ENCODE measurements around the gene ALKBH6. TPM values are rescaled to one million over a fixed set of nuclear protein-coding genes. Genes with fewer than 3 reads are reported as not detected.

ALKBH6 gene
- polyA plus RNA-seq, 1 donor (not counting 4 experiments of a cell fraction or from before 2014, with no cell fraction given), result 36.7 TPM

GRCh38 chr19:35987571-35987896, 26.5 kb downstream of the ALKBH6 start:
- H3K4me2 ChIP-seq (ENCODE audit: control insufficient read depth, extremely low read depth, insufficient read depth, low read depth, low read length), result no peak overlapping the region
- FAIRE-seq, result no peak

DNA sequence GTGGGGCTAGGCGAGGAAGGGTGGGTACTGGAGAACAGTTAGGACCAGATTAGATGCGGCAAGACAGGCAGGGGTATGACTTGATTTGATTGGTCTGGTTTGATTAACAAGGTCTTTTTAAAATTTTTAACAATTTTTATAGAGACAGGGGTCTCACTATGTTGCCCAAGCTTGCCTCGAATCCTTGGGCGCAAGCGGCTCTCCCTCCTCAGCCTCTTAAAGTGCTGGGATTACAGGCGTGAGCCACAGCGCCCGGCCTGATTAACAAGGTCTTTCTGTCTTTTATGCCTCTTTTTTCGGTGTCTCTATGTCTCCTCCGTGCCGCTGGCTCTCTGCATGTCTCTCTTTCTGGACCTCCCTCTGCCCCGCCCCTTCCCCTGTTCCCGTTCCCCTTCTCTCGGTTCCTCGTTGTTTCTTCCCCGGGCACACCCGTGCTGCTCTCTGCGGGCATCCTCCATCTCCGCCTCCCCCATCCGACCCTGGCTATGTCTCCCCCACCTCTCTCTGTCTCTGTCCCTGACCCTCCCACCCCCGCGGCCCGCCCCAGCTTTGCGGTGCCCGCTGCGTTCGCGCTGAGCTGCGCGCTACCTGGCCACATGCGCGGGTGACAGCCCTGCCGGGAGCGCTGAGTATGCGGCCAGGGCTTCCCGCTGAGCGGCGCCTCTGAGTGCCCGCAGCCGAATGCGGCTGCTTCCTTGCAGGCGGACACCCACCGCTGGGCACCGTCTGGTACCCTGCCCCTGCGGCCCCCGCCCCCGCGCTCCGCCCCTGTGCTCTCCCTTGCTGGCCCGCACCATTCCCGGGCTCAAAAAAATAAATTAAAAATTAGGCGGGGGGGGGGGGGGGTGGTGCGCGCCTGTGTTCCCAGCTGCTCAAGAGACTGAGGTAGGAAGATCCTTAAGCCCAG, 27.1 kb downstream of the ALKBH6 start:
- Histone ChIP-seq H3K9me3 (ENCODE audit: control insufficient read depth, low read depth, low read length) (no peaks in the 10 kb centered on the region), H3K4me3 (ENCODE audit: control insufficient read depth in 2 of 3, extremely low read depth in 1 of 3, insufficient read depth in 2 of 3, low read depth in 1 of 3, low read length in 3 of 3) (peak overlapping the region in 1 of 3 experiments; percentile 26), H3K9me1 (ENCODE audit: control insufficient read depth, extremely low read depth, insufficient read depth, low read length) (no peaks in the 10 kb centered on the region), H3K9ac (ENCODE audit: control insufficient read depth, extremely low read depth, insufficient read depth, low read length) (no peak overlapping the region), H3K27ac (ENCODE audit: control insufficient read depth, insufficient read depth, low read length) (no peak overlapping the region), H3K27me3 (ENCODE audit: control insufficient read depth, extremely low read depth, insufficient read depth, low read length) (peaks cover 8% of the 10 kb centered on the region), H3K4me1 (ENCODE audit: control insufficient read depth, extremely low read depth, insufficient read depth, low read length) (no peaks in the 10 kb centered on the region), H3K79me2 (ENCODE audit: control insufficient read depth, insufficient read depth, low read length) (no peaks in the 10 kb centered on the region), H3K36me3 (ENCODE audit: control insufficient read depth in 2 of 2, extremely low read depth in 1 of 2, insufficient read depth in 2 of 2, low read length in 2 of 2) (no peaks in the 10 kb centered on the region), H2AFZ (ENCODE audit: control insufficient read depth, low read length) (no peak overlapping the region), H3K4me2 (ENCODE audit: control insufficient read depth, extremely low read depth, insufficient read depth, low read depth, low read length) (peak overlapping the region; percentile 25), H4K20me1 (ENCODE audit: control insufficient read depth, extremely low read depth, insufficient read depth, low read length) (no peaks in the 10 kb centered on the region)
- DNase-seq (ENCODE audit: low read depth, low spot score) (no peak), FAIRE-seq (no peak)
- peak; percentile 61 for TF ChIP-seq EZH2 (IDR thresholded peaks at IDR 0.05; ENCODE audit: low read length)
- TF ChIP-seq, protein P1, sequence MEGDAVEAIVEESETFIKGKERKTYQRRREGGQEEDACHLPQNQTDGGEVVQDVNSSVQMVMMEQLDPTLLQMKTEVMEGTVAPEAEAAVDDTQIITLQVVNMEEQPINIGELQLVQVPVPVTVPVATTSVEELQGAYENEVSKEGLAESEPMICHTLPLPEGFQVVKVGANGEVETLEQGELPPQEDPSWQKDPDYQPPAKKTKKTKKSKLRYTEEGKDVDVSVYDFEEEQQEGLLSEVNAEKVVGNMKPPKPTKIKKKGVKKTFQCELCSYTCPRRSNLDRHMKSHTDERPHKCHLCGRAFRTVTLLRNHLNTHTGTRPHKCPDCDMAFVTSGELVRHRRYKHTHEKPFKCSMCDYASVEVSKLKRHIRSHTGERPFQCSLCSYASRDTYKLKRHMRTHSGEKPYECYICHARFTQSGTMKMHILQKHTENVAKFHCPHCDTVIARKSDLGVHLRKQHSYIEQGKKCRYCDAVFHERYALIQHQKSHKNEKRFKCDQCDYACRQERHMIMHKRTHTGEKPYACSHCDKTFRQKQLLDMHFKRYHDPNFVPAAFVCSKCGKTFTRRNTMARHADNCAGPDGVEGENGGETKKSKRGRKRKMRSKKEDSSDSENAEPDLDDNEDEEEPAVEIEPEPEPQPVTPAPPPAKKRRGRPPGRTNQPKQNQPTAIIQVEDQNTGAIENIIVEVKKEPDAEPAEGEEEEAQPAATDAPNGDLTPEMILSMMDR (optimal IDR thresholded peaks at IDR 0.05 in 1 of 3, IDR thresholded peaks at IDR 0.05 in 1 of 3, conservative IDR thresholded peaks at IDR 0.05 in 1 of 3; ENCODE audit: extremely low read depth in 1 of 3, insufficient read depth in 2 of 3, low read length in 3 of 3), result peak in 1 of 3 experiments; percentile 26
- dilution Hi-C loops (cut with MboI; ENCODE audit: extremely low pct_ligation_motif_present, low sequenced_read_pairs), result no loop called here

More at GRCh38 chr19:35987571-35987896, 26.5 kb downstream of the ALKBH6 start:
- H3K79me2 ChIP-seq (ENCODE audit: control insufficient read depth, insufficient read depth, low read length), result no peaks in the 10 kb centered on the region
- dilution Hi-C loops (cut with MboI; ENCODE audit: extremely low pct_ligation_motif_present, low sequenced_read_pairs), result no loop called here
- H3K27ac ChIP-seq (ENCODE audit: control insufficient read depth, insufficient read depth, low read length), result no peak overlapping the region
- H3K36me3 ChIP-seq (ENCODE audit: control insufficient read depth in 2 of 2, extremely low read depth in 1 of 2, insufficient read depth in 2 of 2, low read length in 2 of 2), result no peaks in the 10 kb centered on the region
- no peak overlapping the region for H3K4me3 ChIP-seq (ENCODE audit: control insufficient read depth in 2 of 3, extremely low read depth in 1 of 3, insufficient read depth in 2 of 3, low read depth in 1 of 3, low read length in 3 of 3)
- no peaks in the 10 kb centered on the region for H4K20me1 ChIP-seq (ENCODE audit: control insufficient read depth, extremely low read depth, insufficient read depth, low read length)
- no peaks in the 10 kb centered on the region for H3K4me1 ChIP-seq (ENCODE audit: control insufficient read depth, extremely low read depth, insufficient read depth, low read length)
- no peak overlapping the region for H3K9ac ChIP-seq (ENCODE audit: control insufficient read depth, extremely low read depth, insufficient read depth, low read length)
- peaks cover 8% of the 10 kb centered on the region for H3K27me3 ChIP-seq (ENCODE audit: control insufficient read depth, extremely low read depth, insufficient read depth, low read length)
- no peaks in the 10 kb centered on the region for H3K9me1 ChIP-seq (ENCODE audit: control insufficient read depth, extremely low read depth, insufficient read depth, low read length)
- no peak for TF ChIP-seq EZH2 (IDR thresholded peaks at IDR 0.05; ENCODE audit: low read length)
- TF ChIP-seq, protein P1 (optimal IDR thresholded peaks at IDR 0.05 in 1 of 3, IDR thresholded peaks at IDR 0.05 in 1 of 3, conservative IDR thresholded peaks at IDR 0.05 in 1 of 3; ENCODE audit: extremely low read depth in 1 of 3, insufficient read depth in 2 of 3, low read length in 3 of 3), result peak in 1 of 3 experiments; percentile 18
- H2AFZ ChIP-seq (ENCODE audit: control insufficient read depth, low read length), result no peak overlapping the region
- H3K9me3 ChIP-seq (ENCODE audit: control insufficient read depth, low read depth, low read length), result no peaks in the 10 kb centered on the region
- DNase-seq (ENCODE audit: low read depth, low spot score), result no peak
